ENCODE measurements around the gene WNK2.
"Not testable (repeated sequence)": the region's sequence is repeated elsewhere in the genome, so short reads cannot be mapped to it uniquely, and the experiment has no call there.

The WNK2 gene

GRCh38 chr9:93340091-93340490 lies 156.2 kb downstream of the WNK2 start:
- H3K27me3 Mint-ChIP-seq (ENCODE audit: low read depth, poor library complexity), result peaks cover 7% of the 10 kb centered on the region
- no peak overlapping the region for H3K27ac Mint-ChIP-seq
- H3K4me1 Mint-ChIP-seq, result peaks cover 25% of the 10 kb centered on the region
- H3K4me3 Mint-ChIP-seq, result no peak overlapping the region
- no peak for TF ChIP-seq CTCF (IDR thresholded peaks at IDR 0.05)
- H3K9me3 Mint-ChIP-seq, result peaks cover 34% of the 10 kb centered on the region
- no peak for DNase-seq
- H3K36me3 Mint-ChIP-seq (ENCODE audit: low read depth), result peaks cover 25% of the 10 kb centered on the region

DNA sequence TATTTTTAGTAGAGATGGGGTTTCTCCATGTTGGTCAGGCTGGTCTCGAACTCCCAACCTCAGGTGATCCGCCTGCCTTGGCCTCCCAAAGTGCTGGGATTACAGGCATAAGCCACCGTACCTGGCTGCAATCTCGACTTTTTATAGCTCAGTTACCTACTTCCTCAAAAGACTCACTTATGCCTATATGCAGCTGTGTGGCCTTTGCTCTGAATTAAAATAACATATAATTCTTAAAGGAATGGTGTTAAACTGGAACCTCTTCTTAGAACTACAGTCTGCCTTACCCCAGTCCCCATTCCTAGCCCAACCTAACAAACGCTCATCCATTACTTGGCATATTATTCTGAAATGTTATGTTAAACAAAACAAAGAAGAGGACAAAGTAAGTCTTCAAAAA lies 157.9 kb downstream of the WNK2 start:
- not testable (repeated sequence) for H3K4me3 Mint-ChIP-seq, DNase-seq, H3K27ac Mint-ChIP-seq
- Mint-ChIP-seq H3K4me1 (peaks cover 31% of the 10 kb centered on the region), H3K9me3 (peaks cover 30% of the 10 kb centered on the region), H3K36me3 (ENCODE audit: low read depth) (peaks cover 25% of the 10 kb centered on the region), H3K27me3 (ENCODE audit: low read depth, poor library complexity) (peaks cover 19% of the 10 kb centered on the region)

GRCh38 chr9:93342428-93342827 lies 158.5 kb downstream of the WNK2 start:
- Mint-ChIP-seq H3K27me3 (ENCODE audit: low read depth, poor library complexity) (peaks cover 23% of the 10 kb centered on the region), H3K4me1 (peaks cover 31% of the 10 kb centered on the region), H3K36me3 (ENCODE audit: low read depth) (peaks cover 20% of the 10 kb centered on the region), H3K9me3 (peaks cover 24% of the 10 kb centered on the region)
- not testable (repeated sequence) for DNase-seq, H3K4me3 Mint-ChIP-seq, H3K27ac Mint-ChIP-seq

DNA sequence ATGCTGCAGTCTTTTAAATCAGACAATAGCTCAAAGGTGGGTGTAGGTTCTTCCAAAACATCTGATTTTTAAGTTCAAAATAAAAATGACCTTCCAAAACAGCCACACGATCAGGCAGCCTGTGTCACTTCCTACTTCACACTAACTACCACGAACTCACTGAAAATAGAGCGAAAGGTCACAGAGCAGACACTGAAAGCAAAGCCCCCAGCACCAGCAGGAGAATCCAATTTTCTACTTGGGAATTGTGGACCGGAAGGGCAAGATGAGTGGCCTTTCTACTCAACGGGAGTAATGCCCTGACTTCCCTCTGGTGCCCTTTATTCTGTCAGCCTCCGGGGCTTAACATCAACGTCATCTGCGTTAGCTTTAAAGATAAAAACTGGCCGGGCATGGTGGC lies 159.7 kb downstream of the WNK2 start:
- no peak for DNase-seq
- peaks cover 12% of the 10 kb centered on the region for H3K9me3 Mint-ChIP-seq
- no peak for TF ChIP-seq CTCF (IDR thresholded peaks at IDR 0.05)
- peaks cover 10% of the 10 kb centered on the region for H3K36me3 Mint-ChIP-seq (ENCODE audit: low read depth)
- no peak overlapping the region for H3K4me3 Mint-ChIP-seq
- peak overlapping the region; percentile 31 for H3K27ac Mint-ChIP-seq
- peaks cover 31% of the 10 kb centered on the region for H3K4me1 Mint-ChIP-seq
- peaks cover 33% of the 10 kb centered on the region for H3K27me3 Mint-ChIP-seq (ENCODE audit: low read depth, poor library complexity)

- H3K36me3 Mint-ChIP-seq (ENCODE audit: low read depth), result no peaks in the 10 kb centered on the region
- H3K4me1 Mint-ChIP-seq, result peaks cover 31% of the 10 kb centered on the region
- H3K4me3 Mint-ChIP-seq, result peak overlapping the region; percentile 75
- no peaks in the 10 kb centered on the region for H3K9me3 Mint-ChIP-seq
- DNase-seq, result no peak
- TF ChIP-seq CTCF (IDR thresholded peaks at IDR 0.05), result no peak
- H3K27ac Mint-ChIP-seq, result no peak overlapping the region
- peaks cover 37% of the 10 kb centered on the region for H3K27me3 Mint-ChIP-seq (ENCODE audit: low read depth, poor library complexity)
Observed at GRCh38 chr9:93345643-93346230, 161.8 kb downstream of the WNK2 start.

DNA sequence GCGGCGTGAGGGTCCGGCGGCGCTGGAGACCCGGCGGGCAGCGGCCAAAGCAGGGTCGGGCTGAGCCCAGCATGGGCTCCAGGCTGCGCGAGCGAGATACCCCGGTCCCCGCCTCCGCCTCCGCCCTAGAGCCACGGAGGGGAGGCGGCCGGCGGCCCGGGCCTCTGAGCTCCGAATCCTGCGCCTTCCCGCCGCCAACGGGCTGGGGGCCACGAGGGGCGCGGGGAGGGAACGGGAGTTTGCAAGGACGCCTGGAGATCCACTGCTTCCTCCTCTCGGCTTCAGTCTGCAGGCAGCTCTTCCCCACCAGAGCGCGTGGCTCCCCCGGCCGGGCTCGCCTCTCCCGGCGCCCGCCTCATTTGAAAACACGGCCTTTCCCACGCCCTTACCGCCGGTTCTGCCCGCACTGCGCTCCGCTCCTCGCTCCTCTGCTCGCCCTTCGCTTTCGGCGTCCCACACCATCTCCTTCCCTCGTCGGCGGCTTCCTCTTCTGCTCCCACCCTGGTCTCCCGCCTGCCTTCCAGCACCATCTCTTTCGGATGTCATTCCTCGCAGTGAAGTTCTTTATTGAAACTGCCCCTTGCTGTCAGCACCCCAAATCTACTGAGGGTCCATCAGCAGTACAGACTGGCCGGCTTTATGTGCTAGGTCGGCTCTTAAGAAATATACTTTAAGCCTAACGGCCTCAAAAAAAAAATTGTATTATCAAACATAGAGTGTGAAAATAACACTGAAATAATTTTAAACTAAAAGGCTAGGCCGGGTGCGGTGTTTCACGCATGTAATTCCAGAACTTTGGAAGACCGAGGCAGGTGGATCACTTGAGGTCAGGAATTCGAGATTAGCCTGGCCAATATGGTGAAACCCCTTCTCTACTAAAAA lies 162.5 kb downstream of the WNK2 start:
- Mint-ChIP-seq H3K4me1 (peaks cover 31% of the 10 kb centered on the region), H3K4me3 (peak overlapping the region; percentile 83), H3K36me3 (ENCODE audit: low read depth) (no peaks in the 10 kb centered on the region), H3K27me3 (ENCODE audit: low read depth, poor library complexity) (peaks cover 37% of the 10 kb centered on the region), H3K27ac (no peak overlapping the region), H3K9me3 (no peaks in the 10 kb centered on the region)
- no peak for TF ChIP-seq CTCF (IDR thresholded peaks at IDR 0.05)
- DNase-seq, result peak; percentile 69

GRCh38 chr9:93347371-93347975 lies 163.5 kb downstream of the WNK2 start:
- not testable (repeated sequence) for H3K27ac Mint-ChIP-seq; H3K36me3 Mint-ChIP-seq (ENCODE audit: low read depth); DNase-seq; H3K9me3 Mint-ChIP-seq
- Mint-ChIP-seq H3K27me3 (ENCODE audit: low read depth, poor library complexity) (peaks cover 37% of the 10 kb centered on the region), H3K4me1 (peaks cover 31% of the 10 kb centered on the region), H3K4me3 (peak overlapping the region; percentile 40)

DNA sequence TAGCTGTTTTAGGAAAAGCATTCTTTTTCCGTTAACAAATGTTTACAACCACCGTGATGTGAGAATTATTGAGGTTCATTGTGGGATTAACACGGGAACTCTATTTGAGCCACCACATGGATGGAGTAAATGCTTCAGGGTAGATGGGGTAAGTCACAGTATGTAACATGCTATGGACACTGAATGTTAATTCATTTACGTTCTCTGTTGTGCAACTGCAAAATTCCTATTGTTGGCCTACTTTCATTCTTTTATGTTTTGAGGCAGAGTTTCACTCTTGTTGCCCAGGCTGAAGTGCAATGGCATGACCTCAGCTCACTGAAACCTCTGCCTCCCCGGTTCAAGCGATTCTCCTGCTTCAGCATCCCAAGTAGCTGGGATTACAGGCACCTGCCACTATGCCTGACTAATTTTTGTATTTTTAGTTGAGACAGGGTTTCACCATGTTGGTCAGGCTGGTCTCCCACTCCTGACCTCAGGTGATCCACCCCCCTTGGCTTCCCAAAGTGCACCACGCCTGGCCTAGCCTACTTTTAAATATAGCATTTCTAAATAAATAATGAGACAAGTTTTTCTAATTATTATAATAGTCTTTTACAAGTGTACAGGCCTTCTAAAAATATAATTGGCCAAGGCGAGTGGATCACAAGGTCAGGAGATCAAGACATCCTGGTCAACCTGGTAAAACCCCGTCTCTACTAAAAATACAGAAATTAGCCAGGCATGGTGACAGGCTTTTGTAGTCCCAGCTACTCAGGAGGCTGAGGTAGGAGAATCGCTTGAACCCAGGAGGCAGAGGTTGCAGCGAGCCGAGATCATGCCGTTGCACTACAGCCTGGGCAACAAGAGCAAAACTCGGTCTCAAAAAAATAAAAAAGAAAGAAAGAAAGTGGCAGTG lies 169.7 kb downstream of the WNK2 start:
- not testable (repeated sequence) for DNase-seq, H3K4me3 Mint-ChIP-seq

More for the DNA sequence above, 169.7 kb downstream of the WNK2 start:
- H3K27ac Mint-ChIP-seq; H3K9me3 Mint-ChIP-seq; H3K36me3 Mint-ChIP-seq (ENCODE audit: low read depth); H3K4me1 Mint-ChIP-seq: not testable (repeated sequence)
- H3K27me3 Mint-ChIP-seq (ENCODE audit: low read depth, poor library complexity), result peaks cover 11% of the 10 kb centered on the region
